GM15510 (cell line): ENCODE data around the gene VPS18.

Experiments
- POLR2A ChIP-seq: IDR thresholded peaks from 3 replicates; pipeline ENCODE4 v1.6.1; 2011; ENCODE audit warnings: borderline replicate concordance; ENCODE audit not compliant: insufficient read length; ENCODE audit errors: extremely low read depth

Gene VPS18

GRCh38 chr15:40906991-40907802, 12.9 kb downstream of the VPS18 start:
- no peak for TF ChIP-seq POLR2A

- TF ChIP-seq POLR2A: no peak
These were observed 13.8 kb downstream of the VPS18 start for GRCh38 chr15:40908095-40908494.

DNA sequence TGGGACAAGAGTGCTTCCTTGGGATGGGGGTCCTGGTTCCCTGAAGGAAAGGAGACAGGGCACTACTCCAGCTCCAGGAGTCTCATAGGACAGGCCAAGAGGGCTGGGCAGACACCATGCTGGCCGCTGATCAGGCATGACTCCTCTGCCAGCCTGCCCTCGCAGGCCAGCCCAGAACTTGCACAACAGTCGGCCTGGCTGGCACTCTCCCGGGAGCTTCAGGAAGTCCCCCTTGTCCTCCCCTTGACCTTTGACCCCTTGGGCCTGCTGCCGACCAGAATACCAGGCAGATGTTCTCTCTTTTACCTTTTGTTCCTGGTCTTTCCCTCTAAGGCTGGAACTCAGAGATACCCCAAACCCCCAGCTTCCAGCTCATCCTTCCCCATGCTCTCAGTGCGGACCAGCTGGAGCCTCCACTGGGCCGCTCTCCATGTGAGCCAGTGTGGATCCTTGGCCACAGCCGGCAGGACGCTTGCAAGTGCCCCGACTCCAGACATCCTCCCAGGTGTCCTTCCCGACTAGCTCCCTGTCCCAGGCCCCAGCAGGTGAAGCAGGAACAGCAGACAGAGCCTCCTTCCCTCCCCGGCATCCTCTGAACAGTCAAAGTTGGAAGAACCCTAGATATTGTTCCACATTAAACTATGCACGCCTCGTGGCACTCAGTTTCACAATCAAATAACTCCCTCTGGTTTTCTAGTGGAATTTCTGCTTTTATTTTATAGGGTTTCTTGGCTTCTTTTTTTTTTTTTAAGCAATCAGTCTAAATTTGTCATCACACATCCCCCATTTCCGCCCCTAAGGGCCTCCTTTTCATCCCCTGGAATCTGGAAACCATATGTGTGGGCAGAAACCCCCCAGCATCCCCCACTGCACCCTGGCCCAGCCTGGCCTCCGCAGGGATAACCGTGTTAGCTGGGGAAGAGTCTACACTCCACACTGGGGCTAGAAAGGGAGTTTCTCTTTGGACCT, 15.7 kb downstream of the VPS18 start:
- no peak for TF ChIP-seq POLR2A

- no peak for TF ChIP-seq POLR2A
These were observed 16.9 kb downstream of the VPS18 start for GRCh38 chr15:40911141-40911540.

DNA sequence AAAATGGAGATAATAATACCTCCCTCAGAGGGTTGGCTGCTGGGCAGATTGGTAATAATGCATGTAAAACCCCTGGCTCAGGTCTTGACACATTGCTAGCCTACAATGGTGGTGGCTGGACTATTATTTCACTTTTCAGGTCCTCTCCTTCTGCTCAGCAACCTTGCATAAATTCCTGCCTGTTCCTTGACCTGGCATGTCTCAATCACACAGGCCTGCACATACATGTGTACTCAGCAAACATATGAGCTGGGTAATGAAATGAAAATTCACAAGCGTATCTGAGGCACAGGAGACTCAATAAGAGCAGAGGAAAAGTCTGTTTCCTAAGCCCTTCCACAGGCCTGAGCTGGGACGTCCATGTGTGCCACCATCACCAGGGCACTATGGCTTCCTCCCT, 17.4 kb downstream of the VPS18 start:
- no peak for TF ChIP-seq POLR2A

GRCh38 chr15:40912478-40912877, 18.2 kb downstream of the VPS18 start:
- no peak for TF ChIP-seq POLR2A

DNA sequence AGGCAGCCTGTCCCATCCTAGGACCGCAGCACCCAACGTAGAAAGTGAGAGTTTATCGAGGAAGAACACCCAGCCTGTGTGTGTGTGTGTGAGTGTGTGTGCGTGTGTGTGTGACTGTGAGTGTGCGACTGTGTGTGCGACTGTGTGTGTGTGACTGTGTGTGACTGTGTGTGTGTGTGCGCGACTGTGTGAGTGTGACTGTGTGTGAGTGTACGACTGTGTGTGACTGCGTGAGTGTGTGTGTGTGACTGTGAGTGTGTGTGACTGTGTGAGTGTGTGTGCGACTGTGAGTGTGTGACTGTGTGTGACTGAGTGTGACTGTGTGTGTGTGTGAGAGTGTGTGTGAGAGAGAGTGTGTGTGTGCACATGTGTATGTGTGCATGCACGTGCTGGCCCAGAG, 19.8 kb downstream of the VPS18 start:
- no peak for TF ChIP-seq POLR2A

DNA sequence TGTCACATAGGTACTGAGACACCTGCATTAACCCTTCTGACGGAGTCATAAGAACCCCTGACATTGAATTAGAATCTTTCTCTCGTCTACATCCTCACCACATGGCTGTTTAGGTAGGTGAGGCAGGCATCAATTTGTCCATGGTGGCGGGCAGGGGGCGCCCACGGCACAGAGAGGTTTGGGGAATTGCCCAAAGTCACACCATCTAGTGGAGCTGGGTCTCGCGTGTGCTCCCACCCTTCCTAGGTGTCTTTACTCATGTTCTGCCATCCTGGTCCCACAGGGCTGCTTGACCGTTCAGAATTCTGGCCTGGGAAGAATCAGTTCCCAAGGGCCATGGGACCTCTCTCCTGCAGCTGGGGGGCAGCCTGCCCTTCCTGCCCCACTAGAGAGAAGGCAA, 20.2 kb downstream of the VPS18 start:
- no peak for TF ChIP-seq POLR2A

GRCh38 chr15:40915116-40915661, 20.9 kb downstream of the VPS18 start:
- TF ChIP-seq POLR2A: no peak

- no peak for TF ChIP-seq POLR2A
These were observed 21.4 kb downstream of the VPS18 start for GRCh38 chr15:40915679-40916078.

DNA sequence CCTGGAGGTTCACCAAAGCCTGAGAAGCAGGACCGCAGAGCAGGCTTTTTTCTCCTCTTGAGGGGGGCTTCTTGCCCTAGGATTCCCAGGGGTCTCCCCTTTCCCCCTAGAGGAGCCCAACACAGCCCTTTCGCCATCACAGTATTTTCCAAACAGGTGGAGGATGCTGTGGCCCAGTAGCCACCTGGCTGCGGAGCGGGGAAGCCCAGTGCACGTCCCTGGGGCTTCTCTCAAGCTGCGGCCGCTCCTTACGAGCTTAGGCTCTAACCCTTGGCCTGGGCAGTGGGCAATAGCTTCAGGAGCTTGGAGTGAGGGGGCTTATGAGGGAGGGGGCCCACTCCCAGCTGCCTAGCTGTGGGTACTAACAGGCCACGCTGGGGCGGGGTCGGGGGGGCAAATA, 23.3 kb downstream of the VPS18 start:
- no peak for TF ChIP-seq POLR2A

- TF ChIP-seq POLR2A: no peak
These were observed 24.0 kb downstream of the VPS18 start for GRCh38 chr15:40918146-40918798.

DNA sequence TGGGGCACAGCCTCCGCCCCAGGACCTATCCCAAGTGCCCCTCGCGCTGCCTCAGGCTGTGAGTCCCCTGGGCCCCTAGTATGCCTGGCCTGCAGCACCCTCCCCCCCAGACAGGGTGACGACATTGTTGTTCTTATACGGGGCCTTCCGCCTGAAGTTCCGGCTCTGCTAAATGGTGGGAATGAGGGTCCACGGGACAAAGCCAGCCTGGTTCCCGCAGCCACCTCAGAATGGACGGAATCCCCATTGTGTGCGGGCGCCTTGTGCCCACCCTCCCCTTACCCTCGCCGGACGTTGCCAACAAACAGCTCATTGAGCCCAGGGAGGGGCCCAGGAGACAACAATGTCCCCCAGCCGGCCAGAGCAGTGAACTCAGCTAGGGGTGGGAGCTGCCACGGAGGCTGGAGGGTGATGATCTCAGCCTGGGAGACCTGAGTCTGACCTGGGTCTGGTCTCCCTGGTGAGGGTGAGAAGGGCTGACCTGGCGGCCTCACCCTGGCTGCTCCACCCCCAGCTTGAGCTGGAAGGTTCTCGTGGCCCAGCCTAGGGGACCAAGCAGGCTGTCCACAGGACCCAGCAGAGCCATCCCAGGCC, 24.6 kb downstream of the VPS18 start:
- no peak for TF ChIP-seq POLR2A

- TF ChIP-seq POLR2A: no peak
These were observed 27.8 kb downstream of the VPS18 start for GRCh38 chr15:40921949-40922607.

DNA sequence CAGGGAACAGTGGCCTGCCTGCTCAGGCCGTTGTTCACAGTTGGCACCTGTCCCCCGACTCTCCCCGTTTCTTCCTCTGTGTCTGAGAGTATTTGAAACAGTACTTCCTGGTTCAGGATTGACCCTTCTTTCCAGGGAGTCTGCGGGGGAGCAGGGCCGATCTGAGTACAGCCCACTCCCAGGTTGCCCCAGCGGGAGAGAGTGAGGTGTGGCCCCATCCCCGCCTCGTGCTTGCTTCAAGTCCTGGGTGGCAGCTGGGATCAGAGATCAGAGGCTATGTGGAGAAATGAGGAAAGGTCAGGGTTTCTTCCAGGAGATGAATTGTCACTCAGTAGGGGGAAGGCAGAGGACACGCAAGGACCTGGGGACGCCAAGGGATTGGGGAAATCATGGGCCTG, 28.4 kb downstream of the VPS18 start:
- TF ChIP-seq POLR2A: no peak

DNA sequence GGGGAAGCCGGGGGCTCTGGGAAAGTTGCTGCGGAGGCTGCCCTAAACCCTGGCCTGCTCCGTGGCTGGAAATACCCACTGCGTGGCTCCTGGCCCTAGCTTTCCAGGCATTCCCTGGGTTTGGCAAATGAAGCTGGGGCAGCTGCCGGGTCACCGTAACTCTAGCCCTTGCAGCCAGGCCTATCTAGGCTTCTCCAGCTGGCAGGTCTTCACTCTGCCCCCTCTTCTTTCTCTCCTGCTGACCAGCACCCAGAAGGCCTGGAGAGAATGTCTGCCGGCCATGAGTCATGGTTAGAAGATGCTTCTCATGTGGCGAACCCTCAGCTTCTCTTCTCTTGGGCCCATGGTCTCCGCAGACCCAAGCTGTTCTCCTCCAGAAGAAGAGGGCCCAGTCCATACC, 29.3 kb downstream of the VPS18 start:
- TF ChIP-seq POLR2A: no peak
